HG02885 (cell line): ENCODE results near the gene DCLK2.

Source experiments
- ATAC-seq: cut with Tn5 transposase; IDR thresholded peaks from one replicate; pipeline ENCODE4 v1.9.1; 2021; ENCODE audit warnings: mild to moderate bottlenecking; ENCODE audit not compliant: unreplicated experiment, poor library complexity

The DCLK2 gene

GRCh38 chr4:150114641-150115040 is 36.4 kb downstream of the DCLK2 start:
- ATAC-seq = no peak

- ATAC-seq = no peak
These were observed 37.6 kb downstream of the DCLK2 start for GRCh38 chr4:150115851-150116250.

- no peak for ATAC-seq
These were observed 38.3 kb downstream of the DCLK2 start for GRCh38 chr4:150116506-150116905.

GRCh38 chr4:150117094-150117493 is 38.8 kb downstream of the DCLK2 start:
- ATAC-seq = no peak

- no peak for ATAC-seq
These were observed 39.4 kb downstream of the DCLK2 start for GRCh38 chr4:150117629-150118028.

- ATAC-seq = no peak
These were observed 41.2 kb downstream of the DCLK2 start for GRCh38 chr4:150119492-150119891.

GRCh38 chr4:150123087-150123486 is 44.8 kb downstream of the DCLK2 start:
- ATAC-seq = peak; percentile 30

GRCh38 chr4:150123796-150124677 is 45.8 kb downstream of the DCLK2 start:
- ATAC-seq = peak; percentile 18

GRCh38 chr4:150126201-150126863 is 48.1 kb downstream of the DCLK2 start:
- peak; percentile 71 for ATAC-seq

GRCh38 chr4:150126864-150127203 is 48.6 kb downstream of the DCLK2 start:
- ATAC-seq = peak; percentile 74

- ATAC-seq = no peak
These were observed 49.5 kb downstream of the DCLK2 start for GRCh38 chr4:150127757-150128156.

- ATAC-seq = no peak
These were observed 52.7 kb downstream of the DCLK2 start for GRCh38 chr4:150130933-150131332.

GRCh38 chr4:150131581-150132228 is 53.5 kb downstream of the DCLK2 start:
- ATAC-seq = no peak

- ATAC-seq = no peak
These were observed 55.4 kb downstream of the DCLK2 start for GRCh38 chr4:150133605-150134004.

GRCh38 chr4:150135134-150135772 is 57.0 kb downstream of the DCLK2 start:
- ATAC-seq = peak; percentile 36

GRCh38 chr4:150136036-150136435 is 57.8 kb downstream of the DCLK2 start:
- no peak for ATAC-seq

GRCh38 chr4:150136481-150136880 is 58.2 kb downstream of the DCLK2 start:
- no peak for ATAC-seq

GRCh38 chr4:150139297-150139865 is 61.1 kb downstream of the DCLK2 start:
- peak; percentile 69 for ATAC-seq

GRCh38 chr4:150140774-150141400 is 62.6 kb downstream of the DCLK2 start:
- ATAC-seq = no peak

GRCh38 chr4:150141756-150142155 is 63.5 kb downstream of the DCLK2 start:
- no peak for ATAC-seq
